GM12878 (cell line): ENCODE data around the gene ANAPC16. TPM values are rescaled to one million over a fixed set of nuclear protein-coding genes. Genes with fewer than 3 reads are reported as not detected.

Experiments
- ATF2 ChIP-seq: IDR thresholded peaks from 2 replicates; pipeline ENCODE4 v1.6.1; 2012; ENCODE audit warnings: low read length, inconsistent platforms
- ATF3 ChIP-seq: IDR thresholded peaks from 2 replicates; pipeline ENCODE4 v1.6.1; 2011; ENCODE audit warnings: low read depth, mild to moderate bottlenecking, low read length, moderate library complexity, borderline replicate concordance; ENCODE audit errors: extremely low read depth
- BMI1 ChIP-seq: fragments of 450-650 bp; IDR thresholded peaks from 2 replicates; pipeline ENCODE4 v1.6.1; 2016; ENCODE audit warnings: mild to moderate bottlenecking, moderate library complexity, borderline replicate concordance
- CBX5 ChIP-seq: sonication (generic); IDR thresholded peaks from 2 replicates; pipeline ENCODE4 v1.6.1; 2016; ENCODE audit warnings: low read depth, moderate library complexity, mild to moderate bottlenecking, inconsistent platforms
- E2F4 ChIP-seq: IDR thresholded peaks from 2 replicates; pipeline ENCODE4 v1.6.1; 2012; ENCODE audit warnings: low read depth, low read length, improper control_type of control experiment
- EED ChIP-seq: sonication (generic); IDR thresholded peaks from 2 replicates; pipeline ENCODE4 v1.6.1; 2016; ENCODE audit warnings: antibody characterized with exemption, low read depth
- ELK1 ChIP-seq: IDR thresholded peaks from 2 replicates; pipeline ENCODE4 v1.6.1; 2012; ENCODE audit warnings: low read depth, low read length, improper control_type of control experiment
- EP300 ChIP-seq, 2 experiments: fragments of 150-350 bp in 1 of 2; IDR thresholded peaks; 2 replicates each; pipeline ENCODE4 v1.6.1; 2011 to 2012; ENCODE audit warnings: low read depth in 2 of 2, low read length in 2 of 2, borderline replicate concordance in 1 of 2, improper control_type of control experiment in 1 of 2, inconsistent platforms in 1 of 2; ENCODE audit not compliant: control insufficient read depth in 1 of 2
- FOS ChIP-seq: IDR thresholded peaks from 3 replicates; pipeline ENCODE4 v1.6.1; 2011; ENCODE audit warnings: borderline replicate concordance; ENCODE audit not compliant: insufficient read length; ENCODE audit errors: extremely low read depth
- HDAC6 ChIP-seq: fragments of 200-600 bp; sonication (generic); IDR thresholded peaks from one replicate; pipeline ENCODE4 v1.8.0; 2017; ENCODE audit warnings: antibody characterized with exemption; ENCODE audit not compliant: unreplicated experiment
- KAT2A ChIP-seq: conservative IDR thresholded peaks from 2 replicates; pipeline ENCODE4 v1.6.1; 2011; ENCODE audit warnings: low read depth, low read length; ENCODE audit not compliant: control insufficient read depth
- MTA2 ChIP-seq: fragments of 450-650 bp; IDR thresholded peaks from 2 replicates; pipeline ENCODE4 v1.6.1; 2016; ENCODE audit warnings: low read depth, mild to moderate bottlenecking, moderate library complexity
- NBN ChIP-seq: fragments of 450-650 bp; IDR thresholded peaks from 2 replicates; pipeline ENCODE4 v1.6.1; 2016
- NFIC ChIP-seq: IDR thresholded peaks from 2 replicates; pipeline ENCODE4 v1.6.1; 2012; ENCODE audit warnings: low read depth, mild to moderate bottlenecking, inconsistent platforms, low read length, moderate library complexity
- NFYA ChIP-seq: IDR thresholded peaks from 2 replicates; pipeline ENCODE4 v1.6.1; 2011; ENCODE audit warnings: low read depth, mild to moderate bottlenecking, low read length, improper control_type of control experiment, borderline replicate concordance
- NFYB ChIP-seq: IDR thresholded peaks from 2 replicates; pipeline ENCODE4 v1.6.1; 2011; ENCODE audit warnings: low read depth, mild to moderate bottlenecking, low read length, improper control_type of control experiment, moderate library complexity; ENCODE audit not compliant: insufficient read depth
- NR2C1 ChIP-seq: fragments of 450-650 bp; IDR thresholded peaks from 2 replicates; pipeline ENCODE4 v1.6.1; 2017; ENCODE audit warnings: antibody characterized with exemption, mild to moderate bottlenecking, moderate library complexity
- PAX5 ChIP-seq: IDR thresholded peaks from 2 replicates; pipeline ENCODE4 v1.6.1; 2011; ENCODE audit warnings: low read depth, low read length, borderline replicate concordance
- SKIL ChIP-seq: fragments of 450-650 bp; IDR thresholded peaks from 2 replicates; pipeline ENCODE4 v1.6.1; 2017; ENCODE audit warnings: mild to moderate bottlenecking, low read depth, inconsistent platforms; ENCODE audit not compliant: poor library complexity, severe bottlenecking
- SMAD1 ChIP-seq: fragments of 450-650 bp; IDR thresholded peaks from 2 replicates; pipeline ENCODE4 v1.6.1; 2018; ENCODE audit warnings: mild to moderate bottlenecking, low read depth; ENCODE audit not compliant: partially characterized antibody
- SPI1 ChIP-seq: IDR thresholded peaks from 2 replicates; pipeline ENCODE4 v1.6.1; 2011; ENCODE audit warnings: low read depth, mild to moderate bottlenecking, low read length, moderate library complexity, borderline replicate concordance; ENCODE audit not compliant: insufficient read depth
- STAT3 ChIP-seq: IDR thresholded peaks from 2 replicates; pipeline ENCODE4 v1.6.1; 2011; ENCODE audit warnings: low read depth, low read length, improper control_type of control experiment
- TCF7 ChIP-seq: IDR thresholded peaks from 2 replicates; pipeline ENCODE4 v1.6.1; 2014; ENCODE audit warnings: antibody characterized with exemption, borderline replicate concordance
- YY1 ChIP-seq: IDR thresholded peaks from 2 replicates; pipeline ENCODE4 v1.6.1; 2011; ENCODE audit warnings: low read depth, mild to moderate bottlenecking, low read length
- polyA plus RNA-seq, 11 experiments: library from polyadenylated mRNA; depleted of rRNA in 4 of 11; unstranded in 6 of 11; stranded (reverse) in 5 of 11; fragments of >200 nt; fragmentation: Nextera tagmentation in 4 of 11; fragmentation: Illumina TruSeq in 1 of 11; extraction: Ambion mirVana in 4 of 11; extraction: Trizol in 1 of 11; gene quantifications; 1 replicate in 1 of 11; 2 replicates in 10 of 11; pipeline versions ENCODE4 v1.2.1 to v1.2.3, GENCODE V29; 2011 to 2016; ENCODE audit warnings: inconsistent platforms in 2 of 11, missing spikeins in 2 of 11, low read depth in 1 of 11
- total RNA-seq, 4 experiments: library from RNA; depleted of rRNA in 3 of 4; stranded (reverse); fragments of >200 nt in 3 of 4; fragmentation: Illumina TruSeq in 1 of 4; extraction: Trizol in 1 of 4; gene quantifications; 2 replicates each; pipeline versions ENCODE4 v1.2.1 to v1.2.3, GENCODE V29; 2013 to 2021

ANAPC16 gene
- total and polyA plus RNA-seq, 10 of the 15 experiments (the other 5 are each of a cell fraction or from before 2014, with no cell fraction given): 66.9 to 208 (median 134) TPM

- TF ChIP-seq ELK1: no peak
- no peak for TF ChIP-seq ATF3
- TF ChIP-seq KAT2A: no peak
- TF ChIP-seq E2F4: 0 out of 2 replicates have a peak, but pooled peaks have one; percentile 22
- TF ChIP-seq MTA2: peak; percentile 81
- TF ChIP-seq SMAD1: peak; percentile 80
- 0 out of 2 replicates have a peak, but pooled peaks have one; percentile 73 for TF ChIP-seq STAT3
- peak; percentile 95 for TF ChIP-seq PAX5
- TF ChIP-seq HDAC6: no peak
- TF ChIP-seq EP300 (IDR thresholded peaks at IDR 0.05; ENCODE audit: borderline replicate concordance in 1 of 2, control insufficient read depth in 1 of 2, low read depth in 2 of 2, low read length in 2 of 2): peak; percentile 88 to 91
- TF ChIP-seq YY1: peak; percentile 75
- TF ChIP-seq CBX5: peak; percentile 77
- peak; percentile 77 for TF ChIP-seq NFIC
- TF ChIP-seq SPI1: peak; percentile 71
- TF ChIP-seq SKIL: peak; percentile 83
- TF ChIP-seq BMI1: peak; percentile 62; the same call in 1 of the 2 replicates
- TF ChIP-seq FOS: no peak
- TF ChIP-seq NFYB: 0 out of 2 replicates have a peak, but pooled peaks have one; percentile 18
- TF ChIP-seq NFYA: no peak
- TF ChIP-seq TCF7: peak; percentile 67; the same call in 1 of the 2 replicates
- TF ChIP-seq NR2C1: no peak
- peak; percentile 89; the same call in 1 of the 2 replicates for TF ChIP-seq ATF2
- TF ChIP-seq EED: peak; percentile 98
- TF ChIP-seq NBN: peak; percentile 89
These were observed 32.8 kb downstream of the ANAPC16 start (continued) for GRCh38 chr10:72248468-72249151.
